Upper lobe of right lung (tissue), 1 donor: ENCODE measurements around the gene ESYT2. TPM values are rescaled to one million over a fixed set of nuclear protein-coding genes. Genes with fewer than 3 reads are reported as not detected.

Source experiments
- ATAC-seq: fragments of 200-7000 bp; cut with Tn5 transposase; one replicate; pipeline ENCODE4 v1.9.1; 2020; ENCODE audit warnings: mild to moderate bottlenecking, moderate library complexity
- DNase-seq: peaks from one replicate; pipeline ENCODE4 v3.0.0-alpha.2; 2020
- H3K27ac ChIP-seq: fragments of 200-600 bp; one replicate; pipeline ENCODE4 v1.8.0; 2022
- H3K27me3 ChIP-seq: fragments of 200-600 bp; one replicate; pipeline ENCODE4 v1.8.0; 2022; ENCODE audit warnings: mild to moderate bottlenecking
- H3K36me3 ChIP-seq: fragments of 200-600 bp; one replicate; pipeline ENCODE4 v1.8.0; 2022
- H3K4me1 ChIP-seq: fragments of 200-600 bp; one replicate; pipeline ENCODE4 v1.8.0; 2022
- H3K4me3 ChIP-seq: fragments of 200-600 bp; one replicate; pipeline ENCODE4 v1.8.0; 2022; ENCODE audit warnings: mild to moderate bottlenecking
- H3K9me3 ChIP-seq: fragments of 200-600 bp; one replicate; pipeline ENCODE4 v1.8.0; 2022
- CTCF ChIP-seq: fragments of 200-600 bp; IDR thresholded peaks from one replicate; pipeline ENCODE4 v1.8.0; 2022; ENCODE audit warnings: antibody characterized with exemption
- intact Hi-C: fragments of 100-400 bp; cut with DNase I; formaldehyde crosslinking; loops from one replicate; pipeline ENCODE4 v1.11.0; 2022
- total RNA-seq: library from RNA; stranded (reverse); fragmentation: NEBNext Ultra II Directional; extraction: Animal tissue kit (Norgen Biotek cat#: 25700); gene quantifications from one replicate; pipeline ENCODE4 v1.2.1, GENCODE V29; 2021
- donor health status: DM: no; HTN: yes; CAD: no; lungs with severe emphysema.

Gene ESYT2
- total RNA-seq, 1 donor from 2014 or later: 63.1 TPM

DNA sequence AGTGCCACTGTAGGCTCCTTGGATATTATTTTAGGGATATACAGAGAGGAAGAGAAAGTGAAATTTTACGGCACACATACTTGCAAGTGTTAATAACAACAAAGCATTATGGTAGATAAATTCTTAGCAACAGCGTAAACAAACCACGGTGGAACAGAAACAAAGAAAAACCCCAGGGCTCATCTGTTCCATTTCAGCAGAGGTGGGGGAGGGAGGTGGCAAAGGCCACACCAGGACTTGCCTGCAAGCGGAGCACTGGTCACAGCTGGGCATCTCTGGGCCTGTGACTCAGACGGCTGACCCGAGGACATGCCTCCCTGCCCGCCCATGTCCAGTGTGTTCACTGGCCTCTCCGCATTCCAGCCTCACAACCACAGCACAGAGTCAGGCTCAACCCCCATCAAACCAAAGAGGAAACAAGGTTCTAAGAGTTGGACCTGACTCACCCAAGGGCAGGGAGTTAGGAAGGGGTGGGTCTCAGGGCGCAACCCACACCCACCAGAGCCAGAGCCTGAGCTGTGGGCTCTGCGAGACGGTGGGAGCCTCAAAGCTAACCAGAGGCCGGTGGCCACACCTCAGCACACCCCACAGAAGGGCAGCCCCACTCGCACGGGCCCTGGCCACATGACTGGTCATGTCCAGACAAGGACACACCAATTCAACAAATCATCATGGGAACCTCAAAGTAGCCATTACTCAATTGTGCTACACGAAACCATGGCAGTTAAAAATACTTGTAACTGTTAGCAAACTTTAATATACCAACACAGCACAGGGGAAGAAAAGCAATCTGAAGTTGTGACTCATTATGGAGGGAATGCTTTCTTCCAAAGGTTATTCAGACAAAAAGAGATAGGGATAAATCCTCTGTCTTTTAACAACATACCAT is 10.7 kb downstream of the ESYT2 start:
- TF ChIP-seq CTCF: no peak

GRCh38 chr7:158816995-158817394 is 12.3 kb downstream of the ESYT2 start:
- peak; percentile 73 for DNase-seq
- no peaks in the 10 kb centered on the region for H3K36me3 ChIP-seq
- peak; percentile 53 for ATAC-seq
- H3K9me3 ChIP-seq: no peaks in the 10 kb centered on the region
- intact Hi-C loops: no loop called here
- H3K4me1 ChIP-seq: peaks cover 74% of the 10 kb centered on the region
- H3K27ac ChIP-seq: peak overlapping the region; percentile 95
- no peak for TF ChIP-seq CTCF
- H3K4me3 ChIP-seq: no peak overlapping the region
- H3K27me3 ChIP-seq: no peaks in the 10 kb centered on the region

More for the DNA sequence above, 10.7 kb downstream of the ESYT2 start:
- Histone ChIP-seq H3K36me3 (no peaks in the 10 kb centered on the region), H3K9me3 (no peaks in the 10 kb centered on the region), H3K27me3 (no peaks in the 10 kb centered on the region), H3K4me3 (peak overlapping the region; percentile 29), H3K27ac (peak overlapping the region; percentile 95), H3K4me1 (peaks cover 66% of the 10 kb centered on the region)
- peak; percentile 96 for ATAC-seq
- intact Hi-C loops: no loop called here
- DNase-seq: peak; percentile 89

- Histone ChIP-seq H3K36me3 (no peaks in the 10 kb centered on the region), H3K9me3 (no peaks in the 10 kb centered on the region), H3K4me1 (peaks cover 77% of the 10 kb centered on the region), H3K4me3 (no peak overlapping the region), H3K27me3 (no peaks in the 10 kb centered on the region), H3K27ac (peak overlapping the region; percentile 95)
- no peak for TF ChIP-seq CTCF
- intact Hi-C loops: no loop called here
- DNase-seq (no peak), ATAC-seq (no peak)
Observed at GRCh38 chr7:158816271-158816670, 13.0 kb downstream of the ESYT2 start.

DNA sequence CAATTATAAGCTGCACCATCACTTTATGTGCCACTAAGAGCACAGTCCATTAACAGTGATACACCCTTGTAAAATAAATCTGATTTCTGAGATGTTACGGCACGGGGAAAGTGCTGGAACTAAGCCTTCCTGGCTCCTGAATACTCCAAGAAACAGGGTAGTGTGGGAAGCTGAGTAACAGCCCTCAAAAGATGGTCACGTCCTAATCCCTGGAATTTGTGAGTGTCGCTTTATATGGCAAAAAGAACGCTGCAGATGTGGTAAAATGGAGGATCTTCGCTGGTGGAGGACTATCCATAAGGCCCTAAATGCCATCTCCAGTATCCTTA is 13.5 kb downstream of the ESYT2 start:
- Histone ChIP-seq H3K27ac (peak overlapping the region; percentile 95), H3K9me3 (no peaks in the 10 kb centered on the region), H3K36me3 (no peaks in the 10 kb centered on the region), H3K4me3 (no peak overlapping the region), H3K27me3 (no peaks in the 10 kb centered on the region), H3K4me1 (peaks cover 77% of the 10 kb centered on the region)
- TF ChIP-seq CTCF: no peak
- DNase-seq: no peak
- ATAC-seq: no peak
- intact Hi-C loops: no loop called here

GRCh38 chr7:158815083-158815799 is 14.1 kb downstream of the ESYT2 start:
- Histone ChIP-seq H3K9me3 (no peaks in the 10 kb centered on the region), H3K36me3 (no peaks in the 10 kb centered on the region), H3K4me3 (no peak overlapping the region), H3K27me3 (no peaks in the 10 kb centered on the region), H3K27ac (no peak overlapping the region), H3K4me1 (peaks cover 72% of the 10 kb centered on the region)
- no peak for DNase-seq
- TF ChIP-seq CTCF: no peak
- intact Hi-C loops: no loop called here
- no peak for ATAC-seq
